NCI-H2196 (cell line): ENCODE results near the gene GCN1.

Experiments
- DNase-seq: peaks from one replicate; lab custom pipeline; 2025; ENCODE audit not compliant: unreplicated experiment; lab: John Stamatoyannopoulos, UW

Gene GCN1

GRCh38 chr12:120095331-120095730 lies 99.2 kb downstream of the GCN1 start:
- DNase-seq, result no peak

GRCh38 chr12:120094485-120094884 lies 100.0 kb downstream of the GCN1 start:
- DNase-seq, result no peak

DNA sequence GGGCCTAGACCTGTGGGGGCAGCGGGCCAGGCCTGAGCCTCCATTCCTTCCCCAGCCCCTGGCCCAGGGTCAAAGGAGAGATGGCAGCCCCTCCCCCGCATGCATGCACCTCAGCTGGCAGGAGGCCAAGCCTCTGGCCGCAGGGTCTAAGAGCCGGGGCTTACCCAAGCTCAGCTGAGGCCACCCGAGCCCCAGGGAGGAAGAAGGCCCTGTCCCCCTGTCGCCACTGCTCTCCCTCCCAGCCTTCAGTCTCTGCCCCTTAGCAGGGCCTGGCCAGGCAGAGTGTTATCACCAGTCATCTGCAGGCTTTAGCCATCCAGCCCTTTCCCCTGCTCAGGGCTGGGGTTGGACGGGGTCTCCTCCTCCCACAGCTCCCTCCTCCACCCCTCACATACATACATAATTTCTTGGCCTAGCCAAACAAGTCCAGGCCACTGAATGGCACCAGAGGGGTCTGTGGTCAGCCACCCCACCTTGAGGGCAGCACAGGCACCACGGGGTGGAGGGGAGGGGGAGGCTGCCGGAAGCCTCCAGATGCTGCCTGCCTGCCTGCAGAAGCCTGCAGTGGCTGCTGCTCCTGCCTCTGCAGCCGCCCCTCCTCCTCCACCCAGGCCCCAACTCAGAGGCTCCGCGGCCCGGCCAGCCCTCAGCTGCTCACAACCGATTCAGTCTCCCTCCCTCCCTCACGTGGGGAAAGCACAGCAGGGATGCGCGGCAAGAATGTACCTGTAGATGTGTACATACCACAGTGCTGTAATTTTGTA lies 100.7 kb downstream of the GCN1 start:
- peak; percentile 24 for DNase-seq

- no peak for DNase-seq
These were observed 101.3 kb downstream of the GCN1 start for GRCh38 chr12:120093336-120093591.

DNA sequence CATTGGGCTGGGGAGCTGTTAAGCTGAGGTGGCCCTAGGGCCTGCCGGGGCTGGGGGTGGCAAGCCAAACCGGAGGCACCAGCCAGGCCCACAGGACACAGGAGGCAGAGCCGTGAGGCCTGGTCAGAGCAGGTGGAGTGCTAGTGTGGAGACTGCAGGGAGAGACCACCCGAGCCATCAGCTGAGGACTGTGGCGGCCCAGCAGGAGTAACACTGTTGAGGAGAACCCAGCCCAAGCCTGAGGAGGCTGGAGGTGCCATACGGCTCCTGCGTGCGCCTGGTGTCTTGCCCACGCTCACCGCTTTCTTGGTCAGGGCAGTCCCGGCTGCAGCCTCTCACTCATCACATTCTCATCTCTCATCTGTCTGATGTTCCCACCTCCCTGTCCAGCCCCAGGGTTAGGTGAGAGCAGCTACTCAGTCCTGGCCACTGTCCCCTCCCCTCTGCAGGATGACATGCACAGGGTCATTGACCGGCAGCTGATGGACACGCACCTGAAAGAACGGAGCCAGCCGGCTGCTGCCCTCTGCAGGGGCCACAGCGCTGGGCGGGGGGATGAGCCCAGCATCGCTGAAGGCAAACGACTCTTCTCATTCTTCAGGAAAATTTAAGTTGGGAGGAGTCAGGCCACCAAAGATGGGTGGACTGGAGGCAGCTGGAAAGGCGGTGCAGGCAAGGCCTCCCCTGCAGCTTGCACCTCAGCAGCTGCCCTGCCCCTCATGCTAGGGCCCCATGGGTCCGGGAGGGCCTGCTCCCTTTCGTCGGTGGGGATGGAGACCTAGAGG lies 101.8 kb downstream of the GCN1 start:
- DNase-seq, result no peak

- no peak for DNase-seq
These were observed 103.0 kb downstream of the GCN1 start for GRCh38 chr12:120091371-120092090.

GRCh38 chr12:120090626-120091295 lies 103.8 kb downstream of the GCN1 start:
- DNase-seq, result no peak

DNA sequence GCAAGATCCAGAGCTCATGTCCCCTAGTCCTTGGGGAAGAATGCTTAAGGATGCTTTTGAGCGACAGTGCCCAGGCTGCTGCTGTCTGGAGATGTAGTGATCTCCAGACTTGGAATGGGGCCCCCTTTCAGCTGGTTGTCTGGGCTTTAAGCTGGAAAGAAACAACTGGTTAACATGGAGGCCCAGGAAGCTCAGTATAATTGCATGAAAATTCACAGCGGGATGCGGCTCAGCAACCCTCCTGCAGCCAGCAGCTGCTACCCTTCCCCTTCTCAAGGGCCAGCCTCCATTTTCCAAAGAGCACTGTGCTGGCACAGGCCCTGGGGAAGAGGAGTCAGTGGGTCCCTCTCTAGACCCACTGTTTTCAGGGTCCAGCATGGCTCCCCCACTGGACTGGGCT lies 104.3 kb downstream of the GCN1 start:
- DNase-seq, result no peak

DNA sequence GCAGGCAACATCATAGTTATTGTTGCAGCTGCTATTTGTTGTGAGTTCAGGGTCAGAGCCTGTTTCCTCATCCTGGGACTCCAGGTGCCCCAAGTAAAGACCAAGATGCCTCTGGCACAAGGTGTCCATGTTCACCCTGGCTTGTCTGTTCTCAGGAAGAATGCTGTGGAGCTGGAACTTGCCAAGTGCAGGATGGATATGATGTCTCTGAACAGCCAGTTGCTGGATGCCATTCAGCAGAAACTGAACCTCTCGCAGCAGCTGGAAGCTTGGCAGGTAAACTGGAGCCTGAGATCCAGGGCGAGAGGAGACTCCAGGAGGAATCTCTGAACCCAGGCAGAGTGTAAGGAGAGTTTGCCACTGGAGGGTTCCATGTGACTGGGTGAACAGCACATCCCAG lies 104.7 kb downstream of the GCN1 start:
- no peak for DNase-seq

DNA sequence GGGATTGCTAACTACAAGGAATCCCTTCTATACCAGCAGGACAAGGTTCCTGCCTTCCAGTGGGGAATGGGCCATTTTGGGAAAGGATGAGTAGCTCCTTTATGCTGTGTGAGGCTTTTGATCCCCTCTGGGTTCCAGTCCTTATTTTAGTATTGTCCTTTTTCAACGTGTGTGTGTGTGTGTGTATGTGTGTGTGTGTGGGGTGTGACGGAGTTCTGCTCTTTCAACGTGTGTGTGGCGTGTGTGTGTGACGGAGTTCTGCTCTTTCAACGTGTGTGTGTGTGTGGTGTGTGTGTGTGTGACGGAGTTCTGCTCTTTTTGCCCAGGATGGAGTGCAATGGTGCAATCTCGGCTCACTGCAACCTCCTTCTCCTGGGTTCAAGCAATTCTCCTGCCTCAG lies 105.4 kb downstream of the GCN1 start:
- DNase-seq, result no peak

DNA sequence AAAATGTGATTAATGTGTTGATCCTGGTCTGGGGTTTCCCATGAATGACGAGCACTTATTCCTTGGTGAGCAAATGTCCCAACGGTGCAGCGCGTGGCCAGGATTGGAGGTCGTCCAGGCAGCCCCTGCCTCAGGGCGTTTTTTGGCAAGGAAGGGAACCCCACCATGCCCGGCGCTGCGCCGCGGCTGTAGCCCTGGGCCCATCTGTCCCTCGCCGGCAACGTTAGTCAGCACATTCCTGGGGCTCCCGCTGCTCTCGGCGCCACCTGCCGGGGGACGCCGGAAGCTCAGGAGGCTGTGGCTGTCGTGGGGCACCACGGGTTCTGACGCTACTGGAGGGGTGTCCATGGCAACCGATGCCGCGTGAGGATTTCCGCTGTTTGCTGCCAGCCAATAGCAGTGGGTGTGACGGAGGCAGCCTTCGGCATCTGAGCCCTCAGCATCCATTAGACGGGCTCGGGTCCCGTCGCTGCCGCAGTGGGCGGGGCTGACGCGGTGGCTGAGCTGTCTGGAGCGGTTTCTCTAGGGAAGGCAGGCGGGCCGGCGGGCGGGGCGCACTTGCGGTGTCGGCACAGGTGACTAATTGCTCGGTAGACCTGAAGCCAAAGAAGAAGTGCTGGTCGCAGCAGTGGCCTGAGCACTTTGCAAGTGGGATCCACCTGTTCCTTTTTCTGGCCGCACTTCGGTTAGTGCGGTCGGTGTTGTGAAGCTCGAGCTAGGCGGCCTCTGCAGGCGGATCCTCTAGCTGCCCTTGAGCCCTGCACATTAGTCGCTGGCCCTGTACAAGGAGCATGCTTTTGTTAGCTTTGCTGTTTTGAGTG lies 107.5 kb downstream of the GCN1 start:
- peak; percentile 99 for DNase-seq

GRCh38 chr12:120085920-120086645 lies 108.4 kb downstream of the GCN1 start:
- no peak for DNase-seq

DNA sequence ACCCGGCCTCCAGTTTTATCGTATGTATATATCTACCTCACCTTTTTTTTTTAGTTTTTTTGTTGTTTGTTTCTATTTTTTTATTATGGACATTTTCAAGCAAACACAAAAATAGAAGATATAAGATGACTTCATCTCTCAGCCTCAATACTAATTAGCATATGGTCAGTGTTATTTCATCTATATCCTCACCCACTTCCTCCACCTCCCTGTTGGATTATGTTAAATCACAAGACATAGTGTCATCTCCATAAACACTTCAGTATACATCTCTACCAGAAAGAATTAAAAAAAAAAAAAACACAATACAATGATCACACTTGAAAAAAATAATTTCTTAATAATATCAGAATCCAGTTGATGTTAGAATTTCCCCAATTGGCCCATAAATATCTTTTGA lies 112.9 kb downstream of the GCN1 start:
- no peak for DNase-seq

GRCh38 chr12:120079411-120080400 lies 114.8 kb downstream of the GCN1 start:
- no peak for DNase-seq

DNA sequence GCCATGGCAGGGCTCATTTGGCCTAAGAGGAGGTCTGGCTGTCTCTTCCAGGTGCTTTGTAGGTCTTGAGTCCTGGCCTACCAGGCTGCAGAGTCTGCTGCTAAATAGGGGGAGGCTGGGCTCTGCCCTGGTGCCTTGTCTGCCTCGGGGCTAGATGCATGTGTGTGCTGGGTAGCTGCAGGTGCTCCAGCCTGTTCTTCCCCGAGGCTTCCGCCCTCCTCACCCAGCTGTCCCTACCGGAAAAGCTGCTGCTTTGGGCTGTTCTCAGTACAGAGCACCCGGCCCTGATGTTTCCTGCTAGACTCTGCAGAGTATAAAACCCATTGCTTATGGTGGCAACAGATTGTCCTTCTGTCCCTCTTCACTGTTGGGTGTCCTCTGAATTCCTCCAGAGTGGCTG lies 115.6 kb downstream of the GCN1 start:
- no peak for DNase-seq

GRCh38 chr12:120077260-120077659 lies 117.3 kb downstream of the GCN1 start:
- no peak for DNase-seq
